BLaER1 treated with 17β-estradiol and CSF1 and Interleukin-3, amounts not matched to agents 10 nM and 100 nM (cell line): Measurements from ENCODE around the gene PRKCE.

Source experiments
- H3K27ac ChIP-seq, 11 experiments: shearing (Covaris generic); formaldehyde crosslinking; 2 replicates each; pipeline ENCODE4 v1.8.1; 2022
- H3K27me3 ChIP-seq, 11 experiments: shearing (Covaris generic); formaldehyde crosslinking; 2 replicates each; pipeline ENCODE4 v1.8.1; 2022
- H3K36me3 ChIP-seq, 11 experiments: shearing (Covaris generic); formaldehyde crosslinking; 2 replicates each; pipeline ENCODE4 v1.8.1; 2022
- H3K4me1 ChIP-seq, 10 experiments: shearing (Covaris generic); formaldehyde crosslinking; 2 replicates each; pipeline ENCODE4 v1.8.1; 2022
- H3K4me2 ChIP-seq, 11 experiments: shearing (Covaris generic); formaldehyde crosslinking; 2 replicates each; pipeline ENCODE4 v1.8.1; 2022
- H3K4me3 ChIP-seq, 10 experiments: shearing (Covaris generic); formaldehyde crosslinking; 2 replicates each; pipeline ENCODE4 v1.8.1; 2022
- H3K9ac ChIP-seq, 11 experiments: shearing (Covaris generic); formaldehyde crosslinking; 2 replicates each; pipeline ENCODE4 v1.8.1; 2022
- H3K9me3 ChIP-seq, 11 experiments: shearing (Covaris generic); formaldehyde crosslinking; replicated peaks in 1 of 11; 2 replicates each; pipeline ENCODE4 v1.8.1; 2022
- H4K20me1 ChIP-seq, 11 experiments: shearing (Covaris generic); formaldehyde crosslinking; 2 replicates each; pipeline ENCODE4 v1.8.1; 2022
- Cebpa-rat ChIP-seq, 11 experiments: shearing (Covaris generic); IDR thresholded peaks; 2 replicates each; pipeline ENCODE4 v1.8.1; 2022

Gene PRKCE

GRCh38 chr2:45716915-45717314, 65.4 kb downstream of the PRKCE start:
- peak overlapping the region in 2 of 11 experiments; percentile 2 to 44; a peak in 2 of 22 replicates for H3K4me2 ChIP-seq
- H3K27me3 ChIP-seq = no peaks in the 10 kb centered on the region
- peaks cover 6 to 33% (median 24%) of the 10 kb centered on the region in 11 experiments; a peak in 17 of 22 replicates for H3K9me3 ChIP-seq
- TF ChIP-seq Cebpa-rat (IDR thresholded peaks at IDR 0.05) = no peak
- H3K27ac ChIP-seq = no peak overlapping the region
- peaks cover 8 to 92% (median 65%) of the 10 kb centered on the region in 10 experiments; a peak in 19 of 20 replicates for H3K4me1 ChIP-seq
- H4K20me1 ChIP-seq = peaks cover 0 to 87% (median 63%) of the 10 kb centered on the region in 11 experiments; a peak in 12 of 22 replicates
- H3K4me3 ChIP-seq = no peak overlapping the region
- H3K9ac ChIP-seq = no peak overlapping the region
- H3K36me3 ChIP-seq = peaks cover 0 to 87% (median 50%) of the 10 kb centered on the region in 11 experiments; a peak in 17 of 22 replicates

- Histone ChIP-seq H3K4me1 (peaks cover 39 to 95% (median 71%) of the 10 kb centered on the region in 10 experiments), H4K20me1 (peaks cover 0 to 67% (median 31%) of the 10 kb centered on the region in 11 experiments; a peak in 9 of 22 replicates), H3K4me2 (peak overlapping the region in 8 of 11 experiments; percentile 4 to 88 (median 46); a peak in 8 of 22 replicates), H3K27me3 (no peaks in the 10 kb centered on the region), H3K9me3 (peaks cover 6 to 21% (median 18%) of the 10 kb centered on the region in 11 experiments; a peak in 17 of 22 replicates), H3K27ac (peak overlapping the region in 5 of 11 experiments; percentile 6 to 37 (median 22); a peak in 4 of 22 replicates), H3K36me3 (peaks cover 0 to 59% (median 33%) of the 10 kb centered on the region in 11 experiments; a peak in 16 of 22 replicates), H3K4me3 (no peak overlapping the region), H3K9ac (no peak overlapping the region)
- no peak for TF ChIP-seq Cebpa-rat (IDR thresholded peaks at IDR 0.05)
These were observed 68.7 kb downstream of the PRKCE start for GRCh38 chr2:45720210-45720609.

GRCh38 chr2:45721150-45721549, 69.7 kb downstream of the PRKCE start:
- Histone ChIP-seq H3K27me3 (no peaks in the 10 kb centered on the region), H4K20me1 (peaks cover 0 to 58% (median 23%) of the 10 kb centered on the region in 11 experiments; a peak in 9 of 22 replicates), H3K27ac (peak overlapping the region in 2 of 11 experiments; percentile 21 to 34; a peak in 5 of 22 replicates), H3K9me3 (peaks cover 2 to 17% (median 10%) of the 10 kb centered on the region in 11 experiments; a peak in 15 of 22 replicates), H3K4me1 (peaks cover 49 to 97% (median 78%) of the 10 kb centered on the region in 10 experiments), H3K9ac (peak overlapping the region in 1 of 11 experiments; percentile 4; a peak in 1 of 22 replicates), H3K4me2 (peak overlapping the region; percentile 10 to 88 (median 31); a peak in 20 of 22 replicates), H3K4me3 (no peak overlapping the region), H3K36me3 (peaks cover 0 to 59% (median 25%) of the 10 kb centered on the region in 11 experiments; a peak in 16 of 22 replicates)
- no peak for TF ChIP-seq Cebpa-rat (IDR thresholded peaks at IDR 0.05)

GRCh38 chr2:45722477-45722876, 71.0 kb downstream of the PRKCE start:
- Histone ChIP-seq H3K4me1 (peaks cover 57 to 100% (median 90%) of the 10 kb centered on the region in 10 experiments), H3K9ac (peak overlapping the region in 4 of 11 experiments; percentile 13 to 54 (median 26); a peak in 4 of 22 replicates), H3K4me2 (peak overlapping the region; percentile 55 to 93 (median 75)), H3K36me3 (peaks cover 0 to 52% (median 23%) of the 10 kb centered on the region in 11 experiments; a peak in 13 of 22 replicates), H3K27ac (peak overlapping the region in 8 of 11 experiments; percentile 64 to 96 (median 91); a peak in 17 of 22 replicates), H3K4me3 (0 out of 20 replicates have a peak overlapping the region, but pooled peaks of 1 of the 10 experiments have one; percentile 9), H4K20me1 (peaks cover 0 to 50% (median 16%) of the 10 kb centered on the region in 11 experiments; a peak in 7 of 22 replicates), H3K9me3 (peaks cover 0 to 16% (median 0%) of the 10 kb centered on the region in 11 experiments; a peak in 3 of 22 replicates), H3K27me3 (no peaks in the 10 kb centered on the region)
- TF ChIP-seq Cebpa-rat (IDR thresholded peaks at IDR 0.05) = no peak

- H4K20me1 ChIP-seq = peaks cover 0 to 43% (median 11%) of the 10 kb centered on the region in 11 experiments; a peak in 7 of 22 replicates
- H3K36me3 ChIP-seq = peaks cover 0 to 44% (median 16%) of the 10 kb centered on the region in 11 experiments; a peak in 12 of 22 replicates
- peaks cover 69 to 100% (median 98%) of the 10 kb centered on the region in 10 experiments for H3K4me1 ChIP-seq
- H3K9ac ChIP-seq = peak overlapping the region in 8 of 11 experiments; percentile 19 to 62 (median 34); a peak in 12 of 22 replicates
- H3K9me3 ChIP-seq = peaks cover 0 to 16% (median 0%) of the 10 kb centered on the region in 11 experiments; a peak in 3 of 22 replicates
- TF ChIP-seq Cebpa-rat (IDR thresholded peaks at IDR 0.05) = no peak
- no peaks in the 10 kb centered on the region for H3K27me3 ChIP-seq
- H3K27ac ChIP-seq = peak overlapping the region in 10 of 11 experiments; percentile 16 to 96 (median 86); a peak in 20 of 22 replicates
- peak overlapping the region; percentile 55 to 93 (median 75) for H3K4me2 ChIP-seq
- H3K4me3 ChIP-seq = no peak overlapping the region
These were observed 72.4 kb downstream of the PRKCE start for GRCh38 chr2:45723857-45724256.

GRCh38 chr2:45724335-45724734, 72.9 kb downstream of the PRKCE start:
- peak overlapping the region in 10 of 11 experiments; percentile 16 to 96 (median 86); a peak in 20 of 22 replicates for H3K27ac ChIP-seq
- H3K9me3 ChIP-seq = peaks cover 0 to 16% (median 0%) of the 10 kb centered on the region in 11 experiments; a peak in 3 of 22 replicates
- H3K9ac ChIP-seq = peak overlapping the region in 9 of 11 experiments; percentile 7 to 62 (median 34); a peak in 12 of 22 replicates
- no peak overlapping the region; a peak in 1 of 20 replicates for H3K4me3 ChIP-seq
- peaks cover 0 to 38% (median 6%) of the 10 kb centered on the region in 11 experiments; a peak in 6 of 22 replicates for H4K20me1 ChIP-seq
- peaks cover 74 to 100% (median 98%) of the 10 kb centered on the region in 10 experiments for H3K4me1 ChIP-seq
- peaks cover 0 to 40% (median 16%) of the 10 kb centered on the region in 11 experiments; a peak in 11 of 22 replicates for H3K36me3 ChIP-seq
- H3K27me3 ChIP-seq = no peaks in the 10 kb centered on the region
- H3K4me2 ChIP-seq = peak overlapping the region; percentile 55 to 93 (median 75)
- TF ChIP-seq Cebpa-rat (IDR thresholded peaks at IDR 0.05) = peak in 2 of 11 experiments; percentile 42 to 65; a peak in 3 of 22 replicates

GRCh38 chr2:45725731-45726130, 74.3 kb downstream of the PRKCE start:
- Histone ChIP-seq H4K20me1 (peaks cover 0 to 25% (median 0%) of the 10 kb centered on the region in 11 experiments; a peak in 5 of 22 replicates), H3K36me3 (peaks cover 0 to 27% (median 11%) of the 10 kb centered on the region in 11 experiments; a peak in 9 of 22 replicates), H3K4me3 (no peak overlapping the region), H3K9ac (no peak overlapping the region; a peak in 1 of 22 replicates), H3K4me2 (peak overlapping the region in 10 of 11 experiments; percentile 33 to 93 (median 80); a peak in 18 of 22 replicates), H3K4me1 (peaks cover 87 to 100% (median 97%) of the 10 kb centered on the region in 10 experiments), H3K27me3 (no peaks in the 10 kb centered on the region), H3K27ac (peak overlapping the region in 9 of 11 experiments; percentile 20 to 96 (median 90); a peak in 14 of 22 replicates), H3K9me3 (peaks cover 0 to 20% (median 0%) of the 10 kb centered on the region in 11 experiments; a peak in 4 of 22 replicates)
- no peak for TF ChIP-seq Cebpa-rat (IDR thresholded peaks at IDR 0.05)

GRCh38 chr2:45726188-45726587, 74.7 kb downstream of the PRKCE start:
- Histone ChIP-seq H3K27ac (peak overlapping the region in 9 of 11 experiments; percentile 20 to 96 (median 90); a peak in 16 of 22 replicates), H3K4me2 (peak overlapping the region; percentile 33 to 93 (median 86); a peak in 20 of 22 replicates), H3K36me3 (peaks cover 0 to 24% (median 11%) of the 10 kb centered on the region in 11 experiments; a peak in 9 of 22 replicates), H3K4me3 (no peak overlapping the region), H3K9ac (no peak overlapping the region; a peak in 1 of 22 replicates), H3K4me1 (peaks cover 88 to 100% (median 97%) of the 10 kb centered on the region in 10 experiments), H4K20me1 (peaks cover 0 to 20% (median 0%) of the 10 kb centered on the region in 11 experiments; a peak in 4 of 22 replicates), H3K9me3 (peaks cover 0 to 23% (median 0%) of the 10 kb centered on the region in 11 experiments; a peak in 4 of 22 replicates), H3K27me3 (no peaks in the 10 kb centered on the region)
- TF ChIP-seq Cebpa-rat (IDR thresholded peaks at IDR 0.05) = no peak
